H7 (cell line): ENCODE data around the gene BAD. TPM values are rescaled to one million over a fixed set of nuclear protein-coding genes. Genes with fewer than 3 reads are reported as not detected.

Source experiments
- DNase-seq: peaks from one replicate; pipeline ENCODE4 v3.0.0; 2012
- H3K27me3 ChIP-seq: 2 replicates; pipeline ENCODE4 v1.6.0; 2011; ENCODE audit warnings: mild to moderate bottlenecking, low read length; ENCODE audit not compliant: control insufficient read depth, insufficient read depth
- H3K36me3 ChIP-seq: replicated peaks from 2 replicates; pipeline ENCODE4 v1.5.1; 2011; ENCODE audit warnings: low read length; ENCODE audit not compliant: control insufficient read depth, insufficient read depth
- H3K4me3 ChIP-seq: 2 replicates; pipeline ENCODE4 v1.5.1; 2011; ENCODE audit warnings: low read depth, mild to moderate bottlenecking, control low read depth, low read length, moderate library complexity; ENCODE audit not compliant: insufficient read depth
- total RNA-seq: library from RNA; depleted of rRNA; stranded (reverse); fragments of >200 nt; shearing (Covaris generic); gene quantifications from 2 replicates; pipeline ENCODE4 v1.2.3, GENCODE V29; 2014; rRNA removed

BAD gene
- total RNA-seq, 1 experiment from 2014 or later, result 71.8 TPM

- peak; percentile 72 for DNase-seq
- Histone ChIP-seq H3K4me3 (peak overlapping the region; percentile 81), H3K27me3 (no peaks in the 10 kb centered on the region), H3K36me3 (no peaks in the 10 kb centered on the region; the same call in none of the 2 replicates)
These were observed 59.4 kb downstream of the BAD start for GRCh38 chr11:64224891-64225607.

- Histone ChIP-seq H3K4me3 (no peak overlapping the region), H3K36me3 (no peaks in the 10 kb centered on the region; the same call in none of the 2 replicates), H3K27me3 (no peaks in the 10 kb centered on the region)
- peak; percentile 49 for DNase-seq
These were observed 60.1 kb downstream of the BAD start for GRCh38 chr11:64224151-64224890.

GRCh38 chr11:64223001-64223651 is 61.3 kb downstream of the BAD start:
- H3K36me3 ChIP-seq, result no peaks in the 10 kb centered on the region; the same call in none of the 2 replicates
- no peaks in the 10 kb centered on the region for H3K27me3 ChIP-seq
- no peak overlapping the region for H3K4me3 ChIP-seq
- DNase-seq, result no peak

- no peak overlapping the region for H3K4me3 ChIP-seq
- H3K36me3 ChIP-seq, result no peaks in the 10 kb centered on the region; the same call in none of the 2 replicates
- no peak for DNase-seq
- H3K27me3 ChIP-seq, result no peaks in the 10 kb centered on the region
These were observed 61.8 kb downstream of the BAD start for GRCh38 chr11:64222651-64223000.

- no peak for DNase-seq
- Histone ChIP-seq H3K36me3 (no peaks in the 10 kb centered on the region; the same call in none of the 2 replicates), H3K27me3 (no peaks in the 10 kb centered on the region), H3K4me3 (no peak overlapping the region)
These were observed 63.7 kb downstream of the BAD start for GRCh38 chr11:64220798-64221197.

- Histone ChIP-seq H3K27me3 (no peaks in the 10 kb centered on the region), H3K4me3 (no peak overlapping the region), H3K36me3 (no peaks in the 10 kb centered on the region; the same call in none of the 2 replicates)
- DNase-seq, result no peak
These were observed 64.2 kb downstream of the BAD start for GRCh38 chr11:64220271-64220670.

Other genes starting within 250 kb of the BAD start
- 0.94 and 1.7 TPM in 2 replicates for gene FLRT1, start 248.7 kb downstream of the BAD start, total RNA-seq
- gene MACROD1, start 118.6 kb downstream of the BAD start, total RNA-seq, result 30.9 and 52.9 TPM in 2 replicates
- gene STIP1, start 98.5 kb downstream of the BAD start, total RNA-seq, result 263 and 278 TPM in 2 replicates
- gene FERMT3, start 77.9 kb downstream of the BAD start, total RNA-seq, result 0.15 and 0.80 TPM in 2 replicates
- gene TRPT1, start 58.5 kb downstream of the BAD start, total RNA-seq, result 75.6 and 76.0 TPM in 2 replicates
- 73.3 and 75.9 TPM in 2 replicates for gene NUDT22, start 58.4 kb downstream of the BAD start, total RNA-seq
- gene DNAJC4, start 54.1 kb downstream of the BAD start, total RNA-seq, result 12.0 and 18.0 TPM in 2 replicates
- gene VEGFB, start 50.1 kb downstream of the BAD start, total RNA-seq, result 17.6 and 22.4 TPM in 2 replicates
- gene FKBP2, start 43.6 kb downstream of the BAD start, total RNA-seq, result 62.0 and 63.8 TPM in 2 replicates
- 461 and 540 TPM in 2 replicates for gene PPP1R14B, start 37.7 kb downstream of the BAD start, total RNA-seq
- 70.0 and 87.0 TPM in 2 replicates for gene PLCB3, start 33.1 kb downstream of the BAD start, total RNA-seq
- gene GPR137, start 1.2 kb upstream of the BAD start, total RNA-seq, result 26.3 and 29.5 TPM in 2 replicates
- gene KCNK4, start 6.6 kb upstream of the BAD start, total RNA-seq, result not detected in 2 replicates
- 0.38 and 1.00 TPM in 2 replicates for gene CATSPERZ, start 15.7 kb upstream of the BAD start, total RNA-seq
- gene ESRRA, start 20.9 kb upstream of the BAD start, total RNA-seq, result 80.5 and 94.8 TPM in 2 replicates
- 261 and 314 TPM in 2 replicates for gene TRMT112, start 32.9 kb upstream of the BAD start, total RNA-seq
- gene PRDX5, start 33.5 kb upstream of the BAD start, total RNA-seq, result 272 and 303 TPM in 2 replicates
- 7.7 and 9.9 TPM in 2 replicates for gene CCDC88B, start 55.5 kb upstream of the BAD start, total RNA-seq
- 16.0 and 17.6 TPM in 2 replicates for gene RPS6KA4, start 74.5 kb upstream of the BAD start, total RNA-seq